HEK293 (cell line): ENCODE data around the gene SELENOI.

ENCODE experiments used
- OSR2 ChIP-seq: fragments of 450-650 bp; formaldehyde crosslinking; IDR thresholded peaks from 2 replicates; pipeline ENCODE4 v1.5.1; 2016; ENCODE audit warnings: missing biosample characterization, missing genetic modification characterization
- PATZ1 ChIP-seq: fragments of 450-650 bp; formaldehyde crosslinking; IDR thresholded peaks from 2 replicates; pipeline ENCODE4 v1.5.1; 2016; ENCODE audit warnings: missing biosample characterization, missing genetic modification characterization
- REPIN1 ChIP-seq: fragments of 450-650 bp; formaldehyde crosslinking; IDR thresholded peaks from 2 replicates; pipeline ENCODE4 v1.5.1; 2017; ENCODE audit warnings: missing biosample characterization, missing genetic modification characterization, low read depth
- ZBTB8A ChIP-seq: fragments of 450-650 bp; formaldehyde crosslinking; IDR thresholded peaks from 2 replicates; pipeline ENCODE4 v1.5.1; 2016; ENCODE audit warnings: missing biosample characterization, missing genetic modification characterization
- ZNF707 ChIP-seq: fragments of 450-650 bp; formaldehyde crosslinking; IDR thresholded peaks from 2 replicates; pipeline ENCODE4 v1.5.1; 2016; ENCODE audit warnings: missing biosample characterization, missing genetic modification characterization
- TF ChIP-seq, protein P1 (sequence below): fragments of 450-650 bp; formaldehyde crosslinking; IDR thresholded peaks from 2 replicates; pipeline ENCODE4 v1.5.1; 2016; ENCODE audit warnings: missing biosample characterization, missing genetic modification characterization
- TF ChIP-seq, protein P2 (sequence below): fragments of 450-650 bp; formaldehyde crosslinking; IDR thresholded peaks from 2 replicates; pipeline ENCODE4 v1.5.1; 2016; ENCODE audit warnings: missing biosample characterization, missing genetic modification characterization

DNA sequence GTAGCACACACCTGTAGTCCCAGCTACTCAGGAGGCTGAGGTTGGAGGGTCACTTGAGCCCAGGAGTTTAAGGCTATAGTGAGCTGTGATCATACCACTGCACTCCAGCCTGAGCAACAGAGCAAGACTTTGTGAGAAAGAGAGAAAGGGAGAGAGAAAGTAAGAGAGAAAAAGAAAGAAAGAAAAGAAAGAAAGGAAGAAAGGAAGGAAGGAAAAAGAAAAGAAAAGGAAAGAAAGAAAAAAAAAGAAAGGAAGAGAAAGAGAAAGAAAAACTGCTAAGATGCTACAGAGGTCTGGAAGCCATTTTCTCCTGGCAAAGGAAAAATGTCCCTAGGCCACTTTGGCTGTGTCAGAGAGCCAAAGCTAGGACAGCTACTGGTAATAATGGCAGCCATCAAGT is 86.4 kb downstream of the SELENOI start:
- TF ChIP-seq OSR2 (tag by site-specific recombination) = no peak
- TF ChIP-seq, protein P1, sequence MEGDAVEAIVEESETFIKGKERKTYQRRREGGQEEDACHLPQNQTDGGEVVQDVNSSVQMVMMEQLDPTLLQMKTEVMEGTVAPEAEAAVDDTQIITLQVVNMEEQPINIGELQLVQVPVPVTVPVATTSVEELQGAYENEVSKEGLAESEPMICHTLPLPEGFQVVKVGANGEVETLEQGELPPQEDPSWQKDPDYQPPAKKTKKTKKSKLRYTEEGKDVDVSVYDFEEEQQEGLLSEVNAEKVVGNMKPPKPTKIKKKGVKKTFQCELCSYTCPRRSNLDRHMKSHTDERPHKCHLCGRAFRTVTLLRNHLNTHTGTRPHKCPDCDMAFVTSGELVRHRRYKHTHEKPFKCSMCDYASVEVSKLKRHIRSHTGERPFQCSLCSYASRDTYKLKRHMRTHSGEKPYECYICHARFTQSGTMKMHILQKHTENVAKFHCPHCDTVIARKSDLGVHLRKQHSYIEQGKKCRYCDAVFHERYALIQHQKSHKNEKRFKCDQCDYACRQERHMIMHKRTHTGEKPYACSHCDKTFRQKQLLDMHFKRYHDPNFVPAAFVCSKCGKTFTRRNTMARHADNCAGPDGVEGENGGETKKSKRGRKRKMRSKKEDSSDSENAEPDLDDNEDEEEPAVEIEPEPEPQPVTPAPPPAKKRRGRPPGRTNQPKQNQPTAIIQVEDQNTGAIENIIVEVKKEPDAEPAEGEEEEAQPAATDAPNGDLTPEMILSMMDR = no peak
- no peak for TF ChIP-seq REPIN1 (tag by site-specific recombination)
- TF ChIP-seq, protein P2, sequence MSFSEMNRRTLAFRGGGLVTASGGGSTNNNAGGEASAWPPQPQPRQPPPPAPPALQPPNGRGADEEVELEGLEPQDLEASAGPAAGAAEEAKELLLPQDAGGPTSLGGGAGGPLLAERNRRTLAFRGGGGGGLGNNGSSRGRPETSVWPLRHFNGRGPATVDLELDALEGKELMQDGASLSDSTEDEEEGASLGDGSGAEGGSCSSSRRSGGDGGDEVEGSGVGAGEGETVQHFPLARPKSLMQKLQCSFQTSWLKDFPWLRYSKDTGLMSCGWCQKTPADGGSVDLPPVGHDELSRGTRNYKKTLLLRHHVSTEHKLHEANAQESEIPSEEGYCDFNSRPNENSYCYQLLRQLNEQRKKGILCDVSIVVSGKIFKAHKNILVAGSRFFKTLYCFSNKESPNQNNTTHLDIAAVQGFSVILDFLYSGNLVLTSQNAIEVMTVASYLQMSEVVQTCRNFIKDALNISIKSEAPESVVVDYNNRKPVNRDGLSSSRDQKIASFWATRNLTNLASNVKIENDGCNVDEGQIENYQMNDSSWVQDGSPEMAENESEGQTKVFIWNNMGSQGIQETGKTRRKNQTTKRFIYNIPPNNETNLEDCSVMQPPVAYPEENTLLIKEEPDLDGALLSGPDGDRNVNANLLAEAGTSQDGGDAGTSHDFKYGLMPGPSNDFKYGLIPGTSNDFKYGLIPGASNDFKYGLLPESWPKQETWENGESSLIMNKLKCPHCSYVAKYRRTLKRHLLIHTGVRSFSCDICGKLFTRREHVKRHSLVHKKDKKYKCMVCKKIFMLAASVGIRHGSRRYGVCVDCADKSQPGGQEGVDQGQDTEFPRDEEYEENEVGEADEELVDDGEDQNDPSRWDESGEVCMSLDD (tag by site-specific recombination) = no peak
- no peak for TF ChIP-seq ZNF707 (tag by site-specific recombination)
- TF ChIP-seq ZBTB8A (tag by site-specific recombination) = no peak
- no peak for TF ChIP-seq PATZ1 (tag by site-specific recombination)
